HCEC 1CT (cell line): Measurements from ENCODE around the gene CEP170.
"Not testable (repeated sequence)": the region's sequence is repeated elsewhere in the genome, so short reads cannot be mapped to it uniquely, and the experiment has no call there.

Experiments used
- DNase-seq: peaks from one replicate; pipeline ENCODE4 v3.0.0-alpha.2; 2017

CEP170 gene

GRCh38 chr1:243233908-243234307 lies 21.2 kb downstream of the CEP170 start:
- peak; percentile 91 for DNase-seq

- peak; percentile 49 for DNase-seq
Observed at GRCh38 chr1:243230914-243231313, 24.2 kb downstream of the CEP170 start.

GRCh38 chr1:243229526-243229925 lies 25.6 kb downstream of the CEP170 start:
- DNase-seq: no peak

GRCh38 chr1:243227622-243228021 lies 27.5 kb downstream of the CEP170 start:
- DNase-seq: no peak

GRCh38 chr1:243218059-243218458 lies 37.0 kb downstream of the CEP170 start:
- no peak for DNase-seq

GRCh38 chr1:243217349-243217748 lies 37.7 kb downstream of the CEP170 start:
- DNase-seq: no peak

- no peak for DNase-seq
Observed at GRCh38 chr1:243216741-243217140, 38.3 kb downstream of the CEP170 start.

GRCh38 chr1:243215276-243215875 lies 39.7 kb downstream of the CEP170 start:
- not testable (repeated sequence) for DNase-seq

- DNase-seq: peak; percentile 78
Observed at GRCh38 chr1:243213045-243213787, 41.9 kb downstream of the CEP170 start.

GRCh38 chr1:243211984-243212383 lies 43.1 kb downstream of the CEP170 start:
- DNase-seq: not testable (repeated sequence)

GRCh38 chr1:243205026-243205501 lies 50.0 kb downstream of the CEP170 start:
- peak; percentile 80 for DNase-seq

GRCh38 chr1:243204336-243204735 lies 50.7 kb downstream of the CEP170 start:
- DNase-seq: peak; percentile 24

- not testable (repeated sequence) for DNase-seq
Observed at GRCh38 chr1:243203196-243203595, 51.9 kb downstream of the CEP170 start.

GRCh38 chr1:243201316-243201715 lies 53.8 kb downstream of the CEP170 start:
- DNase-seq: not testable (repeated sequence)

- DNase-seq: not testable (repeated sequence)
Observed at GRCh38 chr1:243197524-243197923, 57.6 kb downstream of the CEP170 start.

- not testable (repeated sequence) for DNase-seq
Observed at GRCh38 chr1:243193330-243193729, 61.8 kb downstream of the CEP170 start.

- not testable (repeated sequence) for DNase-seq
Observed at GRCh38 chr1:243186201-243186995, 68.7 kb downstream of the CEP170 start.

- DNase-seq: not testable (repeated sequence)
Observed at GRCh38 chr1:243184787-243185186, 70.3 kb downstream of the CEP170 start.

- DNase-seq: not testable (repeated sequence)
Observed at GRCh38 chr1:243183661-243184060, 71.4 kb downstream of the CEP170 start.

GRCh38 chr1:243183176-243183575 lies 71.9 kb downstream of the CEP170 start:
- not testable (repeated sequence) for DNase-seq

- DNase-seq: no peak
Observed at GRCh38 chr1:243179720-243180119, 75.4 kb downstream of the CEP170 start.

GRCh38 chr1:243177792-243178191 lies 77.3 kb downstream of the CEP170 start:
- DNase-seq: not testable (repeated sequence)

GRCh38 chr1:243173758-243174369 lies 81.2 kb downstream of the CEP170 start:
- not testable (repeated sequence) for DNase-seq
